GM21576 (cell line): ENCODE data around the gene PURA.
A peak's percentile ranks its signal among the peaks of the same experiment; 100 is the strongest.

Source experiments
- ATAC-seq: cut with Tn5 transposase; IDR thresholded peaks from one replicate; pipeline ENCODE4 v1.9.1; 2021; ENCODE audit warnings: mild to moderate bottlenecking, moderate library complexity; ENCODE audit not compliant: unreplicated experiment

Gene PURA

DNA sequence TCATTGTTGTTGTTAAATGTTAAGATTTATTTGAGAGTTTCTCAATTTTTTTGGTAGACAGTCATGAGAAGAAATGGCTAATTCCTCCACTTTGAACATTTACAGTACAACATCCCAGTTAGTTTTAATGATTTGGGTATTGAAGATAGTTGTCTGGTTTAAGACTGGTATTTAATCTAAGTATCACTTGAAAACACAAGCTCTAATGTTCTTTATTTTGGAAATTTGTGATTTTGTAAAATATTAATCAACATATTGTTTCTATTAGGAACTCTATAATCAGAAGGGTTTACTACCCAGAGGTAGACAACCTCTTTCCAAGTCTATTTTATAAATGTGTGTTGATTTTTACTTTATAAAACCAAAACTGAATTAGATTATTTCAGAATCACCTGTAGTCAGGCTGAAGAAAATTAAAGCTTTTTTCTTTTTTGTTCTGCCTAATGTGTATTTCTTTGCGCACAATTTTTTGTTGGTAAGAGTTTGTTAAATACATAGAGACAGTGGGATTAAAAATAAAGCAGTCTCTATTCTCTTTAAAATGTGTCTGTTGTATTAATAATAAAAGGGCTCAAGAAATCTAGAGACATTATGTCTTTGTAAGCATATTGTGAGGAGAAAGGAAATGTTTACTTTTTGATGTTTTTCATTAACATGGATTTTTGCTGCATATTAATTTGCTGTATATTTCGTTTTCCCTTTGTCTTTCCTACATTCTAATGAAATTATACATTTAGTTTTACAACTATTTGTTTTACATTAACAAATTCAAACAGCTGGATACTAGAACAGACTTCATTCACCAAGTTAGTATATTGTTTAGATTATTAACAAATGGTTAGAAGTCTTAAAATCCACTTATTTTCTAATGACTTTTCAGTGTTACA lies 3.9 kb upstream of the PURA start:
- no peak for ATAC-seq

DNA sequence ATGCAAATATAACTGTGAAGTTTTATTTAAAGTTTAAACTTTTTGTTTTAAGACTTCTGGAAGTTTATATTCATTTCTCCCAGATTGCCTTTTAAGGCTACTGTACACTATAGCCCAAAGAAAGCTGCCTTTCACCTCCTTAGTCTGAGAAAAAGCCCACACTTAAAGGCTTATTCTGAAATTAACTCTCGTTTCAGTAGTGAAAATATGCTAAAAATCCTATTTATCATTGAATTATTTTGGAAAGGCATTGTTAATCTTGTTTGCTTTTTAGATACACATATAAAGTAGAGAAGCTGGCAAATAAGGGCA lies 3.3 kb upstream of the PURA start:
- ATAC-seq = no peak

DNA sequence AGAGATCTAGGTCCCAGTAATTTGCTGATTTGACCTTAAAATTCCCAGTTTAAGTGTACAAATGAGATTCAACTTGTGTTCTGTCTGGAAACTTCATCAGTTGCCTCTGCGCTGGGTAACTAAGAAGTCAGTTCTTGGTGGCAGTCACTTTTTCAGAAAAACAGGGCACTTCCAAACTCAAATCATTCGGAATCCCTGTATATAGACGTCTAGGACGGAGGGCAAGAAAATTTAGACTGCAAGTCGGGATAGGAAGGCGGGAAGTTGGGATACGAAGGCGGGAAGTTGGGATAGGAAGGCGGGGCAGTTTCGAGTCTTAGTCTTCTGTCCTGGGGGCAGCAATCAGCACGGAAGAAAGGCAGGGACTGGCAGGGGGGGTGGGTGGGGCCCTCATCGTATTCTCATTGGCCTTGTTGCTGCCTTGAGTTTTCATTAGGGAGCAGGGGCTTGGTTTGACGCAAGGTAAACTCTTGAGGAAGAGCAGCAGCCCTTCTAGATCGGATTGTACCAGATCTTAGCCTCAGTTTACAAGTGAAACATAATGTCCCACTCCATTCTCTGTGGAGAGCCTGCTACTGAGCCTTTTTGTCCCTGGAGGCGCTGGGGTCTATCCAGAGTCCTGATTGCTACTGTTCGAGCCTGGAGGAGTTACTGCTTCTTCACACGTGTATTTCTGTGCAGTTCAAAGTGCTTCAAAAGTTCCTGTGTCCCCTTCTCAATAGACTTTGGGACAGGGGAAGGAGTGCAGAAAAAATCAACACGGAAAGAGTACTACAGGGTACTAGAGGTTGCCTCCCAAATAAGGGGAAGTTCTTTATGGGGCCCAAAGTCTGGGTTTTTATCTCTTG lies 2.7 kb upstream of the PURA start:
- ATAC-seq = no peak

DNA sequence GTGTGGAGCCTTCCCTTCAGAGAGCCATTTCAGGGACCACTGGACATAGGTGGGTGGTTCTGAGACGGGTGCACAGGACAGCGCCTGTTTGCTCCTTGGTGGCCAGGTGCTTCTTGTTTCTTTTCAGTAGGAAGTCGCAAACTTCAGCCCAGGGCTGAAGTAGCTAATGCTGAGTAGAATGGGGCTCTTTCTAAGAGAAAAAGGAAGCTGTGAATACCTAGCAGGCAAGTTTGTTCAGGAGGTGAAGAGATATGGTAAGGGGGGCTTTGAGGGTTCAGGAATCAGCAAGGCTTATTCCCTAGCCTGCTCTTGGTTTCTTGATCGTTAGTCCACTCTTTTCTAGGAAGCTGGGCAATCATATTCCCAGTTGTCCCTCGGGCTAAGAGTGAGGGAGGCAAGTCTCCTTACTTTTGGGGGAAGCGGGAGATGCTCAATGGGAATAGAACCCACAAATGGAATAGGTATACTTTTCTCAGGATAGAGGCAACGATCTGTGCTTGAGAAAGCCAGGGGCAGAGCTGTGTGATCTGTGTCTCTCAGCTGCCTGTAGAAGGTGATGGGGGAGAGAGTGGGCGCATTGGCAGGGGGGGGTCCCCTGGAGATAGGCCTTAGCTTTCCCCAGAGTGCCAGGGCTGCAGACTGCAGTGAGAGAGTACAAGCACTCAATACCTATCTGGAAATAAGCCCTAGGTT lies 1.9 kb upstream of the PURA start:
- no peak for ATAC-seq

DNA sequence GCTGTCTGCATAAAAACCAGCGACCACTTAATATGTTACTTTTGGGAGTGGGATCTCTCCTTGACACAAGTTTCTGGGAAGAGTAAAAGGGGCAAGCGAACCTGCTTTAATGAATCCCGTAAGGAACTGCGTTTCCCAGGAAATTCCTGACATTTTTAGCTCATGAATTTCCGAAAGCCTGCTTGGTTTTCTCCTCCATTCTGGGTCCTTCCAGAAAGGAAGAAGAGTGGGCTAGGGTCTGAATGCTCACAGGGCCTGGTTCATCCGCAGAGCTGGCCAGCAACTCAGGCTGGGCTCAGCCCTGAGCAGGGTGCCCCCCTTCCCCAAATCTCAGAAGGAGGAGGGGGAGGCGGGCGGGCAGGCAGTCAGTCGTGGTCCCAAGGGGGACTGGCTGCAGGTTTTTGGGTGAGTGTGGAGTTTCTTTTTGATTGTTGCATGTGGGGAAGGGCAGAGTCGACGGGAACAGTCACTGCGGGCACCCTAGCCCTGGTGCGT lies 1.2 kb upstream of the PURA start:
- ATAC-seq = no peak

DNA sequence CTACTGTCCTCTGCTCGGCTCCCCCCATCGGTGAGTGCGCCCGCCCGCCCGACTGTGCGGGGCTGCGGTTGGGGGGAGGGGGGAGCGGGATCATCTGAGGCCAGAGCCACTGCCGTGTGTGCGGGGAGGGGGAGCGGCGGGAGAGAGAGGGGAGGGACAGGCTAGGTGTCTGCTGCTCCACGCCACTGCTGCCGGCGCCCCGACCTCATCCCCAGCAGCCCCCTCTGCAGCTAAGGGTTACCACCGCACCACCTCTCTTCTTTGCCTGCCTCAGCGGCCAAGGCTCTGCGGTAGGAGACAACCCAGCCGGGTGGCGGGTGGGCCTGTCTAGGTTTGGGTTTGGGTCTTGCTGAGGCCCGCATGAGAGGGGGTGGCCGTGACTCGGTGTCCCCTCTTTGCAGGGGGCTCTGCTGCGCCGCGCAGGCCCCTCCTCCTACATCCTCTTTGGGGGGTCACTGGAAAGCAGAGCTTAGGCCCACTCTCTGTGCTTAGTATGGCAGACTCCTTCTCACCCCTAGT lies 670 bp upstream of the PURA start:
- ATAC-seq = no peak

DNA sequence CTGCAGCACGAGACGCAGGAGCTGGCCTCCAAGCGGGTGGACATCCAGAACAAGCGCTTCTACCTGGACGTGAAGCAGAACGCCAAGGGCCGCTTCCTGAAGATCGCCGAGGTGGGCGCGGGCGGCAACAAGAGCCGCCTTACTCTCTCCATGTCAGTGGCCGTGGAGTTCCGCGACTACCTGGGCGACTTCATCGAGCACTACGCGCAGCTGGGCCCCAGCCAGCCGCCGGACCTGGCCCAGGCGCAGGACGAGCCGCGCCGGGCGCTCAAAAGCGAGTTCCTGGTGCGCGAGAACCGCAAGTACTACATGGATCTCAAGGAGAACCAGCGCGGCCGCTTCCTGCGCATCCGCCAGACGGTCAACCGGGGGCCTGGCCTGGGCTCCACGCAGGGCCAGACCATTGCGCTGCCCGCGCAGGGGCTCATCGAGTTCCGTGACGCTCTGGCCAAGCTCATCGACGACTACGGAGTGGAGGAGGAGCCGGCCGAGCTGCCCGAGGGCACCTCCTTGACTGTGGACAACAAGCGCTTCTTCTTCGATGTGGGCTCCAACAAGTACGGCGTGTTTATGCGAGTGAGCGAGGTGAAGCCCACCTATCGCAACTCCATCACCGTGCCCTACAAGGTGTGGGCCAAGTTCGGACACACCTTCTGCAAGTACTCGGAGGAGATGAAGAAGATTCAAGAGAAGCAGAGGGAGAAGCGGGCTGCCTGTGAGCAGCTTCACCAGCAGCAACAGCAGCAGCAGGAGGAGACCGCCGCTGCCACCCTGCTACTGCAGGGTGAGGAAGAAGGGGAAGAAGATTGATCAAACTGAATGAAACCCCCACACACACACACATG lies 654 bp downstream of the PURA start:
- ATAC-seq = peak; percentile 27

DNA sequence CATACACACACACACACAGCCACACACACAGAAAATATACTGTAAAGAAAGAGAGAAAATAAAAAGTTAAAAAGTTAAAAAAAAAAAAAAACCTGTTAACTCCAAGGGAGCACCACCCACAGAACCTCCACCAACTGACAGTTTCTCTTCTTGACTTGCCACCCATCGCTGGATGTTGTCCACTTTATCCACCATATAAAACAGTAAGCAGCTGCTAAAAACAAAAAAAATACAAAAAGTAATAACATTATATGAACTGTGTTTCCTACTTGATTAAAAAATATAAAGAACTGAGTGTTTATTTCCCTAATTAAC lies 1.2 kb downstream of the PURA start:
- ATAC-seq = no peak

DNA sequence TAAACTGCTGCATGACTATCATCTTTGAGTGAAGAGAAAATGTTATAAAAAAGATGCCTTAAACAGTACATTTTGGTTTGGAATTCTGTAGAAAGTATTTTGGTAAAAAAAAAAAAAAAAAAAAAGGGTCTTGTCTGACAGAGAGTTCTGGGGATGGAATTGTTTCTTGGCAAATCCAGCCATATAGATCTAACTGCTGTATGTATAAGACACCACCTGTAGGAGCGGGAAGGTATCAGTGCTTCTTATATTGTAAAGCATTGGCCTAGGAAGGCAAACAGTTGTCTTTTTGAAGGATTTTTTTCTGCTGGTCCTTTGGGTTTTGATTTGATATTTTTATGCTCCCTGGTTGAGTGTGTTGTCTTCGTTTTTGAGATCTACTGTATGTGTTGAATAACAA lies 2.8 kb downstream of the PURA start:
- ATAC-seq = no peak

DNA sequence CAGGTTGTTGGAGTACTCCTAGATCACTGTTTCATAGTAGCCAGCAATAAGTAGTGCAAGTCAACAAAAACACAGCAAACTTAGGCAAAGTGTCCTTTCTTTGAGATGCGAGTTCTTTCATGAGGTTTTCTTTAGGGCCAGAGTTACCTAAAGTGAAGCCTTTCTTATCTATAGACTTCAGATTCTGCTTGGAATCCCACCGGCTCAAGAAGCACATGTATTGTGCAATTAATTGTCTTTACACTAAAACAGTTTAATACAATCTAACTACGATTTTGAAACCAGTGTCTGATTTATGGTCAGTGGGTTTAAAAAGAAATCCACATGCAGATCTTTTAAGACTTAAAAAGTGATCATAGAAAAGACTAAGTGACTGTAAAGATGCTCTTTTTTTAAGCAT lies 3.6 kb downstream of the PURA start:
- no peak for ATAC-seq

DNA sequence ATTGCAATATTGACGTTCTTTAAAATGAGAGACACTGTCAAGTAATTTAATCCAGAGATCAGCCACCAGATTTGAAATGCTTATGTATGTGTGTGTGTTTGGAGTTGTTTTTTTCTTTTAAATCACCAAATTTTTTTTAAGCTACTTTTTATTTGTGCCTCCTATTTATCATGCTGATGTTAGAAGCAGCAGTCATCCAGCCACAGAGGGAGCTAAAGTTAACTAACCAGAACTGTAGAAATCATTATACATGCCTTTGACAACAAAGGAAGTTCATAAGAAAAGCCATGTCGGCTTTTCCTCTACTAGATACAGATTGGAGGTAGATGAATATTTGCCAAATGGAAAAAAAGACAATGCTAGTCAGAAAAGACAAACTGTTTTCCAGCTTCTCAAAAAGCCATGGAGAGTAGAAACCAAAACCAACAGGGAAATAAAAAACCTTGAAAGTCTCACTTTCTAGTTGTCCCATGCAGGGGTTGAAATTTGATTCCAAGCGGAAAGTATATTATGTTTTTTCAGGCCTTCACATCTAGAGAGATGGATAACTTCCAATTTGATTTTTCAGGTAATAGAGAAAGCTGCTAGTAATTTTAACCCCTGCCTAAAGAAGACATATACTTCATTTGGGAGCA lies 4.5 kb downstream of the PURA start:
- no peak for ATAC-seq

DNA sequence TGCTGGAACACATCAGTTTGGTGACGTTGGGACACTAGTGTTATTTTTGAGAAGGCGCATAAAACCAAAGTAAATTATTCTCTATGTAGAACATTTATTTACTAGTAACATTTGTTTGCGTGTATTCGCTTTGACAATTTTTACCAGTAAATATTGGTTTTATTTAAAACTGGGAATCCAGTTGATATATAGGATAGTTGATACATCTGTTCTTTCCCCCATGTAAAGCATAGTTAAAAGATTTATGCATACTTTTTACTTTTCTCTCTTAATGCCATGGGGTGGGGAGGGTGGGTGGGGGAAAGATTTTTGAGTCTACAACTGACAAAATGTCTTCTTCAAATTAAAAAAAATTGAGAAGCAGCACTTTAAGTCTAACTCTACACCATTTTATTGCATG lies 11.7 kb downstream of the PURA start, which contains the start of gene IGIP:
Gene IGIP, plus strand, starts transcription at position 301 of the 400 bp plus-strand sequence. CDS start 2,540 bp downstream, outside the sequence.
- no peak for ATAC-seq

DNA sequence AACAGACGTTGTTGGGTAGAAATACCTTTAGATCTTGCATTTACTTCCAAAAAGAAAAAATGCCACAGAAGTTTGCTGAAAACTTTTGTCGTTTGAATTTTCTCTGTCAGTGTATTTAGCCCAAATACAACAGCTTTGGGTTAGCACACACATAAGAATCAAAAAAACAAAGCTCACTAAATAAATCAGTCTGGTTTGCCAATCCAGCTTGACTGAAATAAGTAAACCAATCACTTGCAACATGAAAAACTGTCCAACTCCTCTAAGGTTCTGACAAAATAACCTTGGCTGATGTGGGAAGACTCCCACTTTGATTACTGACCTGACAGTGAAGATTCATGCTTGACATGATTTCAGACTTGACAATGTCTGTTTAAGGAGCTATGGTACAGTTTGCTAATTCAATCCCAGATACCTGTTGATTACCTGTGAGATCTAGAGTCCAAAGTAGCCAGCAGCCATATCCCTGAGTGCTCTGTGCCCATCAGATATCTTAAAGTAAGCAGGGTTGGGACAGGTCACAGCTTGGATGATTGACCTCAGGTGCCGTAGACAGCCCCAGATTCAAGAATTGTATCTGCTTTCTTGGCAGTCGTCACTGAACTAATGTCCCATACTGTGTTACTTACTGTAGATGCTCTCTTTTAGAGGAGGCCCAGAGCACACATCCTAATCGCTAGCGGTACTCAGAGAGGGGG lies 12.6 kb downstream of the PURA start:
- no peak for ATAC-seq

DNA sequence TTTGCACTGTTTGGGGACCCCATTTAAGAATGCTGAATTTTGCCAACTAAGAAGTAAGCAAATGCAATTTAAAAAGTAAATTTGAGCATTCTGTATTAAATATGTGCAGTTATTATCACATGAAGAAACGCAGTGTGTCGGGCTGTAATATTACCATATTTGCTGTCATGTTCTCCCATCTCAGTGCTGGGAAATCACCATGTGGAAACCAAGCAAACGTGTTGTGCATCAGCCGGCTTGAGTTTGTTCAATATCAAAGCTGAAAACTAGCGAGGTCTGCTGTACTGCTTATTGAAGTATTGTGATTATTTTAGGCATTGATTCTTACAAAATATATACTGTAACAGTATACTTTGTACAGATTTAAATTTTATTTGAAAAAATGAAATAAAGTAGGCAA lies 14.5 kb downstream of the PURA start:
- ATAC-seq = no peak

DNA sequence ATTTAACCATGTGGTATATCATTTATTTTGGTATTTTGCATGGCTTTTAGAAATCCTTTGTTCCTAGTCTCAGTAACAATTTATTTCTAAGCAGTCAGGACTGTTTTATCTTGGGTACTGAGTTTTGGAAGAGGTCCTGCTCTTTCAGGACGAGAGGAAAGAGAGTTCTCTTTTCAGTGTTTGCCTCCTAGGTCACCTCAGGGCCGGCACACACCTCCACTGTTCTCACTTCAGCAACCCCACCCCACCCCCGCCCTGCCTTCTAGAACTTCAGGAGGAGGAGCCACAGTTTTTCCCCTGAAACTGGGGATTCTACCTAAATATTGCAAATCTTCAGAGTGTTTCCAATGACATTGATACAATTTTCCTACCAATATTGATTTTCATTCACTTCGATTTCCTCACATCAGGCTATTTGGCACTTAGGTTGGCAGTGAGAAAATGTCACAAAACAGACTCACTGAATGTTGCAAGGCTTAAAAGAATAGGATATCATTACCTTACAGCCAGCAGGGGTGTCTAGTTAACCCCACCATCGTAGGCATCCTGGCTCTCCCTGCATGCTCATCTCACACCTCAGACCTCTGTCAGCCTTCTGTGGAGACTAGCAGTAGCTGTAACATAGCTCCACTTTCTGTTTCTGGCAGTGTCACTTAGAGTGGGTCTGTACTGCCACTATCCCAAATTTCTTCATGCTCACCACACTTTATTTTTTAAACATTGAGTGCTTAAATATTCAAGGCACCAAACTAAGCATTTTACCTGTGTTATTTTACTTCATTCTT lies 17.2 kb downstream of the PURA start:
- no peak for ATAC-seq

DNA sequence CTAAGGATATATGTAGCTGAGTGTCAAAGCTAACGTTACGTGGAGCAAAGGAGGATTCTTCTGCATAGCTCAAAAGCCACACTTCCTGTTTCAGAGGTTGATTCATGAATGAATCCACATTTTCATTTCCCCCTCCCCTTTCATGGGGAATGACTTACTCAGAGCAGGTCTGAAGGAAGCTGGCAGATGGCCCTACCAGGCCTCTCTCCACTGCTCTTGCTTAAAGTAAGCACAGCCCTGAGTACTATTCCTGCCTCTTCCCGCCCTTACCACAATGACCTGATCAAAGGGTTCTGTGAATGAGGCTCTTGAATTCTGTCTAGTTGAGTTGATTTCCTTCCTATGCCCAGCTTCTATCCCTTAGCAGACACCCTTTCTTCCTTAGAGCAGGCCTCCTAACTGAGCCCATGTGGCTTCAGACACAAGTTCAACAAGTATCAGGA lies 18.1 kb downstream of the PURA start:
- ATAC-seq = no peak

DNA sequence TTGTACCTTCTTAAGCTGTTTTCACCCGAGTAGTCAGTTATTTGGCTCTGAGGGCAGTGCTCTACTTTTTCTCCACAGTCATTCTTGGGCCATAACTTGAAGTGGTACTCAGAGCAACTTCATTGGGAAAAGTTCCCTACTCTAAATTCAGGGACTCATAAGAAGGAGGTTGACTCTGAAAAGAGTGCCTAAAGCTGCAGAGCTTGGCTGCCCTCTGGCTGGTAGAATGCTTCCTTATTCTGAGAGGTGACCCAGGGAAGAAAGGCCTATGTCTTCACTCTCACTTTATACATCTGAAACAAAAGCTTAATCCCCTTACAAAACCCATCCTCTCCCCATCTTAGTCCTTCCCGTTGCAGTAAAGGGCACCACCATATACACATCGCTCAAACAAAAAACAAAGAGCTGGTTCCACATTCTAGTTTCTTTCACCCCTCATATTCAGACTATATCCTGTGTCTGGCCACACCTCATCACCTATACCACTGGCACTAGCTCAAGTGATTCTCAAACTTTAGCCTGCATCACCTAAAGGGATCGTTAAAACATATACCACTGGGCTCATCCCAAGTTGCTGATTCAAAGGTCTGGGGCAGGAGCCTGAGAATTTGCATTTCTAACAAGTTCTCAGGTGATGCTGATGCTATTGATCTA lies 19.7 kb downstream of the PURA start:
- no peak for ATAC-seq
